Activated CD4-positive, alpha-beta T cell treated with anti-CD3 and anti-CD28 coated beads, Interleukin-2, amount 50 U/mL, for 4 hours (primary cell): ENCODE results near the gene UBAC1.
"Not testable (repeated sequence)": the region's sequence is repeated elsewhere in the genome, so short reads cannot be mapped to it uniquely, and the experiment has no call there.

Experiments
- DNase-seq, 2 experiments: peaks; one replicate each; pipeline ENCODE4 v3.0.0-alpha.2; 2020

The UBAC1 gene

GRCh38 chr9:135959814-135960213 lies 1.4 kb downstream of the UBAC1 start:
- DNase-seq, result no peak

DNA sequence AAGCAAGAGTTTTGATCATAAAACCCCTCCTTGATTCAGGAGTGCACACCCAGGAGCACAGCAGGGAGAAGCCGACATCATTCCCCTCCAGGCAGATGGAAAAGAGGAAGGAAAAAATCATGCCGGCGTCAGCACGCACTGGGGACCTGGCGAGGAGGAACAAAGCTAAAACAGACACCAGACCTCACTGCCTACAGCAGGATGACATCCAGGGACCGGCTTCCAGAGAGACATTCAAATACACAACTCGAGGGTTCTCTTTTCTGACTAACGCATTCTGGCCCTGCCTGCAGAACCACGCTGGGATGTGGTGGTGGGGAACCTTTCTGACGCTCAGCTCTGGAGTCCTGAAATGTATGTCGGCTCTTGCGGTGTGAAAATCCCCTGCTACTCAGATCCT lies 2.7 kb downstream of the UBAC1 start:
- DNase-seq, result no peak

DNA sequence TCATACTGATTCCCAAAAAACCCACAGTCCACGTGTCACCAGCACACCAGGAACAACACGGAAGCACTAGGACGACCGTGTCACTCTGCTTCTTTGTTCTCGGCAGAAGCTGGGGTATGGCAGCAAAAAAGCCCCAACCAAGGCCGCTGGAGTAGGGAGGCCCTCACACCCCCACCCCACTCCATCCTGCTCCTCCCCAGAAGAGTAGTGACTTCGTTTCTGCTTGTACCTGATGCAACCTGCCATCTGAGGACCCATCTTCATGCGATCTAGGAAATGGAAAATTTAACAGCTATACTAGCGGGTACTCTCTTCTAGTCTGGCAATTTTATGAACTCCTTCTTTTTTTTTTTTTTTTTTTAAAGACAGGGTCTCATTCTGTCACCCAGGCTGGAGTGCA lies 3.7 kb downstream of the UBAC1 start:
- no peak for DNase-seq

DNA sequence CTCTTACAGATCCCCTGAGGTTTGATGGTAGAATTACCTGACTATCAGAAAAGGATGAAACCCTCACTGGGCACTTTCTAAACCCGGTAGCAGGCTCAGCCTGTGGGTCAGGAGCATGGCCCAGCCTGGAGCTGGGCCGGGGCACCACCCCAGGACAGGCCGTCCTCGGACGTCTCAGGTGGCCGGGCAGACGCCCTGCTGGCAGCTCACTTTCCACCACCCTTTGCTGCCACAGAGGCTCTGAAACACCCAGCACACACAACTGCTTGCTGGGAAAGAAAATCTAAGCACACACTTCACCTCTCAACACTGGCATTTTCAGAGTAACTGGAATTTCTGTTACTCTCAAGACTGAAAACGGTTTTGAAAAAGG lies 4.4 kb downstream of the UBAC1 start:
- DNase-seq, result no peak

DNA sequence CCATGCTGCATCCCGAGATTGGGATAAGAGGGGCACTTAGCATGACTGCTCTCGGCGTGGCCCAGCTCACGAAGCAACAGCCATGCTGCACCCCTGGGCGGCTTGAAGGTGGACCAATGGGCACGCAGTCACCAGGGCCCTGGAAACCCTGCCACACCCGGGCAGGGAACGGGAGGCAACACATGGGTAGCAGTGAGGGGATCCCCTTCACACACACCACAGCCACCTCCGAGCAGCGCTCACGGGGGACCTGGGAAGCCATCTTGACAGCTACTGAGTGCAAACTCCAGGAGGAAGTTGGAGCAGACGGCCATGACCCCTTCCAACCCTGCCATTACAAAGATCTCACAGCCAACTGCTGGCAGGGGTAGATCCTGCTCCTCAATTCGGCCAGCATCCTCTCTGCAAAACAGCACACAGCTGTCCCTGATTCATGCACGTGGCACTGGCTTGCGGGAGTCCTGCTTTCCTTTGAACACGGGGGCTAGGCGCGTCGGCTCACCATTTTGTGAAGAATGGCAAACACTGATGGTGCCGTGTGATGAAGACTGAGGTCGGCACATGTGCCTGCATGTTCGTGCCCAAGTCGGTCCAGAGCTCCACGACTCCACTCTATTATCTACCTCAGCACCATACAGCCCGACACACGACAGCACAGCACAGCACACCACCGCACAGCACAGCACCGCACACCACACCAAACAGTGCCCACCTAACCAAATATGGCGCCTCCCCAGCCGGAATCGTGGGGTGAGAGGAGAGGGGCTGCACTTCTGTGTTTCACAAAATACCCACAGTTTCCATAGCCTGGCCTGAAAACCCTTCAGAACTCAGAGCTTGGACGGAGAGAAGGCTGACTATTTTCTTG lies 5.0 kb downstream of the UBAC1 start:
- no peak for DNase-seq

DNA sequence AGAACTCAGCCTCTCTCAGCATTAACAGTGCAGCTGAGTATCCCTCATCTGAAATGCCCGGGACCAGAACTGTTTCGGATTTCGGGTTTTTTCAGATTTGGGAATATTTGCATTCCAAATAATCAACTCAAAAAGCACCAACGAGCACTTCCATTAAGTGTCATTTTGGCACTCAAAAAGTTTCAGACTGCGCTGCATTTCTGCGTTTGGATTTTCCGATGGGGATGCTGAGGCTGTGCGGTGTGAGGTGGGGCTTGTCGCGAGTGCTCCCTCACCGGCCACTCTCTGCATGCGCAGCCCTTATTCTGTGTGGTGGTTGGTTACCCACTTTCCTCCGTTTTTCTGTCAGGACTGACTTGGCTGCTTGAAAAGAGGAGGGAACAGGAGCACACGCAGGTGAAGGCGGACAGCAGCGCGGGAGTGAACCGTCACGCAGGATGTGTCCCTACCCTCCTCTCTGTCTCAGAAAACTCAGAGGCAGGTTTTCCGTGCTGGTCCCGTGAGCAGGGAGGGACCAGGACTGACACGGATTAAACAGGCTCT lies 8.4 kb downstream of the UBAC1 start:
- DNase-seq, result no peak

DNA sequence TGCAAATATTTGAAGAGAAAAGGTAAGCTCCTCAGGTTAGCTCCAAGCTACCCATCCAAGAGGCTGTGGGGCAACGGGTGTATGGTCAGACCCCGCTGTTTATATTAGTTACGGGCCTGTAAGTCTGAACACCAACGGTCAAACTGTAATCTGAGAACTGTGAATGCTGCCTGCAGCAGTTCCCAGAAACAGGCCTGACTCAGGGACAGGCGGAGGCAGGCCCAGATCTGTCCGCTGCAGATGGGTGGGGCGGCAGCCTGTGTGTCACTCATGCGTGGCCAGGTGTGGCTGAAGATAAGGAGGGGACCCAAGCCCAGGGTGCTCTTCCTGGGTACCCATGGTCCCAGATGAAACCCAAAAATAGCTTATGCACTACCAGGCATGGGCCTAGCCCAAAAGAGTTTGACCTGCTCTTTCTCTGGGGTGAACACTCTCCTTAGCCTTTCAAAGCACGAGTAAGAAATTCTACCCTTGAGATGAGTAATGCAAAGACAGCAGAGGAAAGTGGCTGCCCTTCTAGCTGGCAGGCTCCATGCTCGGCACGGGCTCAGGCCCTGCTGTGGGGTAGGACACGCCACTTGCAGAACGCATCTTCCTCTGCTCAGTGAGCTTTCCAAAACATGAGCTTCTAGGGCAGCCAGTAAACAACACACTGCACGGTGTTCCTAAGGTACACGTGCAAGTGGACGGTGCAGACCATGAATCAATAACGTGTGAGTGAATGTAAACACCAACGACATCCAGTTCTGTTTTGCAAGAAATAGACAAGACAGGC lies 9.1 kb downstream of the UBAC1 start:
- no peak for DNase-seq

- not testable (repeated sequence) for DNase-seq
Measured at GRCh38 chr9:135951310-135951709, 9.9 kb downstream of the UBAC1 start.

DNA sequence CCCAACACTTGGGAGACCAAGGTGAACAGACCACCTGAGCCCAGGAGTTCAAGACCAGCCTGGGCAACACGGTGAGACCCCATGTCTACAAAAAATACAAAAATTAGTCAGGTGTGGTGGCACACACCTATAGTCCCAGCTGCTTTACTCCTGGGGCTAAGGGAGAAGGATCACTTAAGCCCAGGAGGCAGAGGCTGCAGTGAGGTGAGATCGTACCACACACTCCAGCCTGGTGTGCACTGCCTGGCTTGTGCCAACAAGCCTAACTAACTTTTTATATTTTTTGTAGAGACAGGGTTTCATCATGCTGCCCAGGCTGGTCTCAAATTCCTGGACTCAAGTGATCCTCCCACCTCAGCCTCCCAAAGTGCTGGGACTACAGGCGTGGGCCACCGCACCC lies 10.3 kb downstream of the UBAC1 start:
- DNase-seq, result not testable (repeated sequence)

DNA sequence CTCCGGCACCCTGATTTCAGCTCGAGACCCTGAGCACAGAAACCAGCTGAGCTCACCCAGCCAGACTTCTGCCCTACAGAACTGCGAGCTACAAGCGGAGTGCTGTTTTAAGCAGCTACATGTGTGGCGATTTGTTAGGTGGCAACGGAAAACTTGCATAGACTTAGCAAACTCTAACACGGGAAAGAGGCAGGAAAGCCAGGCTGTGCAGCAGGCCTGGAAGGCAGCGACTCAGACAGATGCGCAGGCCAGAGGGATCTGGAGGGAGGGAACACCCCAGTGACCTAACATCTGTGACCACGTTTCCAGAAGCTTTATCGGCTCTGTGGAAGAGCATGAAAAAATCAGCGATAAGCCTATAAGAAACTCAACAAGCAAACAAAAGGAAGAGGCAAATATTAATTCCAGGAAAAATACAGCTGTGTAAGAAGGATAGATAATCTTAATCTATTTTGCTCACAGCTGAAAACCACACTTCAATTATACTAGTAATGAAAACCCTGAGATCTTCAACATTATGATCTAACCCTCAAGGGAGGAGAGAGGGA lies 11.0 kb downstream of the UBAC1 start:
- no peak for DNase-seq

DNA sequence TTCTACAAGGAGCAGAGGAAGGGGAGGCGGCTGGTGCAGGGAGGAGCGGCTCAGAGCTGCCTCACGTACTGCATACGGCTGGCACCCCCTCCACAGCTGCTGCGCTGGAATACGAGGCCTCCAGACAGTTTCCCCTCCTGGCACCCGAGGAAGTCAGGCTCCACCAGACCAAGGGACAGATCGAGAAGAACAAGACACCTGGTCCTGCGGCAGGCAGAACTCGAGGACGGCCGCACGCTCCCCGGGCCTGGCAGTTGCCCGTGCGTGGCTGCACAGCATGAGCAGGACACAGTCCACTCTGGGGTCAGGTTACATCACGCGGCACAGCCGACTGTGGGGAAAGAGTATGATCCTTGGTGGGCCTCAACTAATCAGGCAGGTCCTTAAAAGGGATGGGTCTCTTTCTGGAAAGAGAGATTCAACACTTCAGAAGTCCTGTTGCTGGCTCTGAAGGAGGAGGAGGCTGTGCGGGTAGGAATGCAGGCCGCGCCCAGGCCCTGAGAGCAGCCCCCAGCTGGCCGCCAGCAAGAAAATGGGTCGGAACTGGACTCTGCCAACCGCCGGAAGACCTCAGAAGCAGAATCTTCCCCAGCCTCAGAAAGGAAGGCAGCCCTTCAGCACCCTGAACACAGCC lies 11.6 kb downstream of the UBAC1 start:
- no peak for DNase-seq

DNA sequence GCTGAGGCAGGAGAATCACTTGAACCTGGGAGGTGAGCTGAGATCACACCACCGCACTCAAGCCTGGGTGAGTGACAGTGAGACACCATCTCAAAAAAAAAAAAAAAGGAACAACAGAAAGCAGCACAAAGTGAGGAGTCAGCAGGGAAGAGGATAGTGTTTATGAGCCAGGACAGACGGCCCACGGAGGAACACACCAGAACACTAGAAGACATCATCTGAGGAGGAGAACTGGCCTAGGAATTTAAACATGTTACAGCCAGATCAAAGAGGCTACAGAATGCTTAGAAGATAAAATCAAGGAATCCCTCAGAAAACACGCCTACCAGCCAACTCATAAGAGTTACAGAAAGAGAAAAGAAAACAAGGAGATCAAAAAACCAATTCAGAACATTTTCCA lies 12.2 kb downstream of the UBAC1 start:
- DNase-seq, result no peak

DNA sequence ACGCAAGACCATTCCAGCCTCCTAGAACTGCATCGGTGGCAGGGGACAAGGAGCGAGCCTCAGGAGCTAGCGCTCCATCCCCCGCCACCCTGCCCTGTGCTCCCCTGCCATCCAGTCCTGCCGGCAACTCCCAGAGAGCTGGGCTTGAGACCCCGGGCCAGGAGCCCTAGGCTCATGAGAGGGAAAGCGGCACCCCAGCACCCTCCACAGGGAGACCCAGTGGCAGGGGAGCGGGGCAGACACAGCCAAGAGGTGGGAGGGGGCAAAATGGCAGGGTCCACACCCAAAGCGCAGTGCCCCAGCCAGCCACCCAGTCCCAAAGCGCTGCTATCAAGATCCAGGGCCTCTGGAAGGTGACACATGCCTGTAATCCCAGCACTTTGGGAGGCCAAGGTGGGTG lies 12.7 kb downstream of the UBAC1 start:
- no peak for DNase-seq

DNA sequence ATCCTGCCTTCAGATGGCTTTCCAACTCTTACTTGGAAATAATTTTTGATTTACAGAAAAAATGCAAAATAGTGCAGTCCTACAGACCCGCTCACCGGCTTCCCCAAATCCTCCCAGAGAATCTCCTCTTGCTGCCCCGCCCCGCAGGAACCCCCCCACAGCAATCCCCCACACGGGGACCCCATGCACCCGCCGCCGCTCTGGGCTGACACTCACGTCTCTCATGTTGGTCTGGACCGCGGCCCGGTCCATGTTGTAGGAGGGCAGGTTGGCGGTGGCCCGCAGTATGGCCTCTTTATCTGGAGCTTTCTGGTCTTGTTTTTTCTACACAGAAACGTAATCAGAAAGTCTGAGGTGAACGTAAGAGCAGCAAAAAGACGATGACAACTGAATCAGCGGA lies 13.6 kb downstream of the UBAC1 start:
- no peak for DNase-seq

DNA sequence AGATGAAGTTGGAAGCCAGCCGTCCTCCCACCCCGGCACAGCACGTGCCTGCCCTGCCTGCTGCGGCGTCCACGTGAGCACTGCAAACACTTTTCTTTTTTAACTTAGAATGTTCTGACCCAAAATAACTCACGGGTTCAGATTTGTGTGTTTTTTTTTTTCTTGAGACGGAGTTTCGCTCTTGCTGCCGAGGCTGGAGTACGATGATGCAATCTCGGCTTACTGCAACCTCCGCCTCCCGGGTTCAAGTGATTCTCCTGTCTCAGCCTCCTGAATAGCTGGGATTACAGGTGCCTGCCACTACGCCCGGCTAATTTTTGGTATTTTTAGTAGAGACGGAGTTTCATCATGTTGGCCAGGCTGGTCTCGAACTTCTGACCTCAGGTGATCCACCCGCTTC lies 14.1 kb downstream of the UBAC1 start:
- not testable (repeated sequence) for DNase-seq

- no peak for DNase-seq
Measured at GRCh38 chr9:135946392-135946994, 14.7 kb downstream of the UBAC1 start.

- DNase-seq, result no peak
Measured at GRCh38 chr9:135945969-135946368, 15.2 kb downstream of the UBAC1 start.

- DNase-seq, result no peak
Measured at GRCh38 chr9:135944444-135945252, 16.5 kb downstream of the UBAC1 start.

GRCh38 chr9:135943604-135944003 lies 17.6 kb downstream of the UBAC1 start:
- DNase-seq, result not testable (repeated sequence)

GRCh38 chr9:135941288-135941995 lies 19.7 kb downstream of the UBAC1 start:
- no peak for DNase-seq
